ENCODE measurements around the gene SSTR4.

Gene SSTR4

DNA sequence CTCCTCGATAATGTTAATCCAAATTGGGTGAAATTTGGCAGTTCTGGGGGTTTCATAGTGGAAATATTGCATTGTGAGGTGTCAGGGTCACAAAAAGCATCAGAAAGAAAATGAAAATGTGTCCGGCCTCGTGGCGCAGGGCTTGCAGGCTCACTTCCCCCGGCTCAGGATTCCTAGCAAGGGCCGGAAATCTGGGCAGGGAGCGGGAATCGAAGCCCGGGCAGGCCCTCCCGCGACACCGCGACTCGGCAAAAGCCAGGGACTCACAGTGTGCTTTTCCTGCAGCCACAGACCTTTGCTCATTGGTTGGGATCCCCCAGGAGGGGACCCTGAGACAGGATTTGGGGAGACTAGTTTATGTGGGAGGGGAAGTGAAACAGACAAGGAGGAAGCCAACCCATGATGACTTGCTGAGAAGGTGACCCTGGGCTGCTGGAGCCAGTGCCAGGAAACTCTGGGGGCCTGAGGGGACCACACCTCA is 51.9 kb downstream of the SSTR4 start:
- no peak for DNase-seq (ENCODE audit: low read depth in 2 of 2)

DNA sequence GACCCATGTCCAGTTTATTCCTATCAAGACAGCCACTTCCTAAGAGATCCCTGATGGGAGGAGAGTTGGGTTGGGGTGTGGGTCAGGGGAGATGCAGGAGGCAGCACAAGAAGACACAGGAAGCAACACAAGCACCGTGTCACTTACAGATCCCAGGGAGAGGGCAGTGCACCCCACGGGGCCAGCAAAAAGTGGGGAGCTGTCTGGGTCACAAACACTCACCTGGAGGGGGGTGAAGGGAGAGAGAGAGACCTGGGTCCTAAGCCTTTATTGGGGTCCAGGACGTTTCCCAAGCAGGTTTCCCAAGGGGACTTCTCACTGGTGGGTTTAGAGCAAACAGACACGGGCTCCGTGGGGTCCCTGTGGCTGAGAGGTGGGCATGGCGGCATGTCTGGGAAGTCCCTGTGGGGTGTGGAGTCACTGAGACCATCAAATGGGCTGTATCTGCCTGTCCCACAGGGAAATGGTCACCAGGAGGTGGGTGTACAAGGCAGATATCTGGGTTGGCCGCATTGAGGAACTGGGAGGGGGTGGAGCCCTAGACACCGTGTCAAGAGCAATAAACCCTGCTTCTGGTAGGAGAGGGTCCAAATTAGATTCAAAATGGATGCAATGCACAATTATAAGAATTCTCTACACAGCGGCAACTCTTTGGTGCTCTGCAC is 52.6 kb downstream of the SSTR4 start:
- no peak for DNase-seq (ENCODE audit: low read depth in 2 of 2)
